ENCODE measurements around the gene ARL4A. TPM values are rescaled to one million over a fixed set of nuclear protein-coding genes. Genes with fewer than 3 reads are reported as not detected.
"Not testable (repeated sequence)": the region's sequence is repeated elsewhere in the genome, so short reads cannot be mapped to it uniquely, and the experiment has no call there.

Gene ARL4A
- polyA plus RNA-seq, 10 donors = 18.9 to 37.6 (median 27.3) TPM

GRCh38 chr7:12660423-12660822 lies 27.0 kb upstream of the ARL4A start:
- peak in 1 of 3 donors; percentile 68 for DNase-seq

GRCh38 chr7:12660986-12661385 lies 26.4 kb upstream of the ARL4A start:
- not testable (repeated sequence) for DNase-seq

- DNase-seq = no peak
Observed at GRCh38 chr7:12661581-12661980, 25.9 kb upstream of the ARL4A start.

GRCh38 chr7:12670000-12670729 lies 17.3 kb upstream of the ARL4A start:
- DNase-seq = peak in 1 of 3 donors; percentile 69

GRCh38 chr7:12670743-12671520 lies 16.5 kb upstream of the ARL4A start:
- no peak for DNase-seq

GRCh38 chr7:12673436-12673835 lies 14.0 kb upstream of the ARL4A start:
- not testable (repeated sequence) for DNase-seq

- no peak for DNase-seq
Observed at GRCh38 chr7:12674053-12674452, 13.4 kb upstream of the ARL4A start.

- no peak for DNase-seq
Observed at GRCh38 chr7:12674861-12675260, 12.6 kb upstream of the ARL4A start.

GRCh38 chr7:12683678-12684585 lies 3.5 kb upstream of the ARL4A start:
- peak in 1 of 3 donors; percentile 36 for DNase-seq

GRCh38 chr7:12684733-12685132 lies 2.7 kb upstream of the ARL4A start:
- no peak for DNase-seq

- peak in 1 of 3 donors; percentile 48 for DNase-seq
Observed at GRCh38 chr7:12685550-12685949, 1.9 kb upstream of the ARL4A start.

GRCh38 chr7:12686234-12686890 lies 1.1 kb upstream of the ARL4A start:
- DNase-seq = peak; percentile 83 to 95 (median 92)

- DNase-seq = no peak
Observed at GRCh38 chr7:12687718-12688171, 312 bp downstream of the ARL4A start.

- not testable (repeated sequence) for DNase-seq
Observed at GRCh38 chr7:12688485-12689170, 1.2 kb downstream of the ARL4A start.

GRCh38 chr7:12689451-12689850 lies 2.0 kb downstream of the ARL4A start:
- no peak for DNase-seq

GRCh38 chr7:12690041-12690878 lies 2.8 kb downstream of the ARL4A start:
- DNase-seq = peak in 1 of 3 donors; percentile 7

- DNase-seq = not testable (repeated sequence)
Observed at GRCh38 chr7:12691388-12691787, 4.0 kb downstream of the ARL4A start.

- no peak for DNase-seq
Observed at GRCh38 chr7:12692035-12692434, 4.6 kb downstream of the ARL4A start.

GRCh38 chr7:12692479-12693259 lies 5.2 kb downstream of the ARL4A start:
- DNase-seq = no peak
